GM06990 (cell line): ENCODE data around the gene ANOS1.

Experiments
- DNase-seq: peaks from one replicate; pipeline ENCODE4 v3.0.0-alpha.2; 2011; ENCODE audit not compliant: insufficient read length; ENCODE audit errors: extremely low read depth
- H3K27me3 ChIP-seq: replicated peaks from 2 replicates; pipeline ENCODE4 v1.6.0; 2011; ENCODE audit warnings: low read length; ENCODE audit not compliant: control insufficient read depth, insufficient read depth
- H3K36me3 ChIP-seq: 2 replicates; pipeline ENCODE4 v1.5.1; 2011; ENCODE audit warnings: low read length; ENCODE audit not compliant: control insufficient read depth, insufficient read depth
- H3K4me3 ChIP-seq: replicated peaks from 2 replicates; pipeline ENCODE4 v1.5.1; 2011; ENCODE audit warnings: low read depth, mild to moderate bottlenecking, control low read depth, low read length
- TF ChIP-seq, protein P1 (sequence below): IDR thresholded peaks from 2 replicates; pipeline ENCODE4 v1.5.1; 2011; ENCODE audit warnings: low read length, control low read depth, mild to moderate bottlenecking, inconsistent platforms; ENCODE audit not compliant: insufficient read depth, poor library complexity, severe bottlenecking

Gene ANOS1

DNA sequence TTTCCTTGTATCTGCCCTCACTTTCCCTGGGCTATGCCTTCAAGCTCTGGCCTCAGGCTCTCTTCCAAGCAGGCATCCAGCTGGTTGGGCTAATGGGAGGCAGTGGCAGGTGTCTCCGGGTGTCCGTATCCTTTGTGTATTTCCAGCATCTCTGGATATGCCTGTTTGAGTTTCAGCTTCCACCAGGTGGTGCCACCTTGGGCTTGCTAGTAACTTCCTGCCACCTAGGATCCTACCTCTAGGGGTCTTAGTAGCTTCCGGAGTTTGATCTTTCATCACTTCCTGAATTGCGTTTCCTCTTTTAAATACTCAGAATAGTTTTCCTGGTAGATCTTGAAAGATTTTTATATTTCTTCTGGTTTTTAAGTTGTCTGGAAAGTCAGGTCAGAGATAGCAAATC, 23.2 kb upstream of the ANOS1 start:
- Histone ChIP-seq H3K27me3 (no peaks in the 10 kb centered on the region), H3K36me3 (no peaks in the 10 kb centered on the region), H3K4me3 (no peak overlapping the region)
- no peak for DNase-seq
- TF ChIP-seq, protein P1, sequence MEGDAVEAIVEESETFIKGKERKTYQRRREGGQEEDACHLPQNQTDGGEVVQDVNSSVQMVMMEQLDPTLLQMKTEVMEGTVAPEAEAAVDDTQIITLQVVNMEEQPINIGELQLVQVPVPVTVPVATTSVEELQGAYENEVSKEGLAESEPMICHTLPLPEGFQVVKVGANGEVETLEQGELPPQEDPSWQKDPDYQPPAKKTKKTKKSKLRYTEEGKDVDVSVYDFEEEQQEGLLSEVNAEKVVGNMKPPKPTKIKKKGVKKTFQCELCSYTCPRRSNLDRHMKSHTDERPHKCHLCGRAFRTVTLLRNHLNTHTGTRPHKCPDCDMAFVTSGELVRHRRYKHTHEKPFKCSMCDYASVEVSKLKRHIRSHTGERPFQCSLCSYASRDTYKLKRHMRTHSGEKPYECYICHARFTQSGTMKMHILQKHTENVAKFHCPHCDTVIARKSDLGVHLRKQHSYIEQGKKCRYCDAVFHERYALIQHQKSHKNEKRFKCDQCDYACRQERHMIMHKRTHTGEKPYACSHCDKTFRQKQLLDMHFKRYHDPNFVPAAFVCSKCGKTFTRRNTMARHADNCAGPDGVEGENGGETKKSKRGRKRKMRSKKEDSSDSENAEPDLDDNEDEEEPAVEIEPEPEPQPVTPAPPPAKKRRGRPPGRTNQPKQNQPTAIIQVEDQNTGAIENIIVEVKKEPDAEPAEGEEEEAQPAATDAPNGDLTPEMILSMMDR: no peak

DNA sequence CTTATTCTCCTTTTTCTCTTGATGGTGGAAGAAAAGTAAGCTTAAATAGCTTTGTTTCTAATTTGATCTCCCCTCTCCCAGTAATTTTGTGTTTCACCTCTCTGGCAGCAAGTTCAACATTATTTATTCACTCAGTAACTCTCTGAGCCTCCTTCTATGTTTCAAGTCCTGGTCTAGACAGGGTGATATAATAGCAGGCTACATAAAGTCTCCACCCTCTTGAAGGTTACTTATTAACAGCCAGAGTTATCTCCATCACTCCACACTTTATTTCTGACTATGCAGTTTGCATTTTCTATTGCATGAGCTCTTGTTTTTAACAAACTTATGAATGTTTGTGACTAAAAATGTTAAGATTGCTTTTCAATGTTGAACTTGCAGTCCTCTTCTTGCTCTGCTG, 17.8 kb upstream of the ANOS1 start:
- TF ChIP-seq, protein P1: no peak
- Histone ChIP-seq H3K36me3 (no peaks in the 10 kb centered on the region), H3K27me3 (no peaks in the 10 kb centered on the region), H3K4me3 (no peak overlapping the region)
- DNase-seq: no peak

DNA sequence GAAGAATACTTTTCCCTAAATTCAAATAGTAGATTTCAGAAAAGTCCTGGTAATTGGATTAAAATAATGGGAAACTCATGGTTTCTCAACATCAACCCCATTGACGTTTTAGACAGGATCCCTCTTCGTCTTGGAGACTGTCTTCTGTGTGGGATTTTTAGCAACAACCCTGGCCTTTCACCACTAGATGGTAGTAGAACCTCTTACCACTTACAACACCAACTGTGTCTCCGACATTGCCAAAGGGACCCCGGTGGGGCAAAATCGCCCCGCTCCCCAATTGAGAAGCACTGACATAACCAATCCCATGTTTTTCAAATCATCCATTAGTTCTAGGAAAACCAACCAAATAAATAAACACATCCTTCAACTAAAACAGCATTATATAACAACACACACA, 16.9 kb upstream of the ANOS1 start:
- TF ChIP-seq, protein P1: peak; percentile 72
- no peak for DNase-seq
- Histone ChIP-seq H3K4me3 (no peak overlapping the region), H3K36me3 (no peaks in the 10 kb centered on the region), H3K27me3 (no peaks in the 10 kb centered on the region)

DNA sequence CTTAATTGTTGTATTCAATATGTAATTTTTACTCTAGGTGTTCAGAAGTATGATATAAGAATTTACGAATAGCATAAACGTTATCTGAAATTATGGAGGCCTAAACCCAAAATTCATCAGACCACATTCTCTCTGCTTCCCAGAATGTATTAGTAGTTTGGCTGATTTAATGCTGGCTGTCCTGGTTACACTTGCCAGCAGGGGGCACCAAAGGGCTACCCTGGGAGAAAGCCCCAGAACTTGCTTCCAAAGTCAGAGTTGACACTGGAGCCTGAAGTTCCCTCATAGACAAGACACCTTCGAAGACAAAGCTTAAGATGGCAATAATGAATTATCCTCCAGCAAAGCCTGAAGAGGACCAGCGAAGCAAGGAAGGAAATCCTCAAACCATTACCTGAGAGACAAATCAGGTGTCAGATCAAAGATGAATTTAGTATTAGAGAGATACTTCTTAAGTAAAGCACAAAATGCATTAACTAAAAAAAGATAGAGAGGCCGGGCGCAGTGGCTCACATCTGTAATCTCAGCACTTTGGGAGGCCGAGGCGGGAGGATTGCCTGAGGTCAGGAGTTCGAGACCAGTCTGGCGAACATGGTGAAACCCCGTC, 11.3 kb upstream of the ANOS1 start:
- TF ChIP-seq, protein P1: peak; percentile 80
- no peaks in the 10 kb centered on the region for H3K27me3 ChIP-seq
- no peak overlapping the region for H3K4me3 ChIP-seq
- DNase-seq: no peak
- no peaks in the 10 kb centered on the region for H3K36me3 ChIP-seq

DNA sequence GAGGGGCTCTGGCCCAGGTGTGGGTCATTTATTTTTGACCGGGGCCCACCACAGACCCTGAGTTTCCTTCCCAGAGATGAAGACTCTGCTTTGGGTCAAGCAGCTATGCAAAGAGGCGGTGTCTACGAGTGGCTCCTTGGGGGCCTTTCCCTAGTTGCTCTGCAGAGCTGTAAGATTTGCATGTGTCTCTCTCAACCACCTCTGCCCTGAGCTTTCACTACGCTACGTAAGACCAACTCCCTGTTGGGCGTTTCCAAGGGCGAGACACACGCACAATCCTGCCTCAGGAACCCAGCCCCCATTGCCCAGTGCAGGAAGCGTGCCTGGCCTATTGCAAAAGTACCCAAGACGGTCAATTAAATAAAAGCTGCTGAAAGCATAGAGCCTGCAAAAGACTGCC, 10.0 kb upstream of the ANOS1 start:
- TF ChIP-seq, protein P1: no peak
- no peak overlapping the region for H3K4me3 ChIP-seq
- no peak for DNase-seq
- H3K36me3 ChIP-seq: no peaks in the 10 kb centered on the region
- no peaks in the 10 kb centered on the region for H3K27me3 ChIP-seq

DNA sequence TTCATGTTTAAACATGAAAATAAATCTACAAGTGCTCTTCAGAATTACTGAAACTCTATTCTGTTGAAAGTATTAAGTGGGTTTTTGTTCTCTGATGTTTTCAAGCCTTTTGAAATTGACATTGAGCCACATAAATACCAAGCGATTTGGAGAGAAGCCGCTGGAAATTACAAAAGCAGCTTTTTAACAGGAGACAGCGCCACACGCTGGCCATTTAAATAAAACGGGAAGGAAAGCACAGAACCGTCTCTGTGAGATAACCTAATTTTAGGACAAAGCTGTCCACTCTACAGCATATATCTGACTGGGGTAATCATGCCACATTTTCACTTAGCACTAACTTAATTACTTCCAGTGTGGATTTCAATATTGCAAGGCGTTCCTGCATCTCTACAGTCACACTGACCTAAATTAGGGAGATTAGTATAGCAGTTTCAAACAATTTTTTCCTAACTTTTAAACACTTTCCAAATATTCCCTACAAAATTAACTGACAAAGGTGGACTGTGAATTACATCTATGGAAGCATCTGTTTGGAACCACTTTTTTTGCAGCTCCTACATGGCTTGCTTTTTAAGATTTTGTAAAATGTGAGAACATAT, 6.8 kb upstream of the ANOS1 start:
- H3K4me3 ChIP-seq: no peak overlapping the region
- TF ChIP-seq, protein P1: peak; percentile 64
- DNase-seq: no peak
- H3K27me3 ChIP-seq: no peaks in the 10 kb centered on the region
- H3K36me3 ChIP-seq: no peaks in the 10 kb centered on the region
